Ovary (tissue), 9 donors: Measurements from ENCODE around the gene RAET1E. TPM values are rescaled to one million over a fixed set of nuclear protein-coding genes. Genes with fewer than 3 reads are reported as not detected.
A peak's percentile ranks its signal among the peaks of the same experiment; 100 is the strongest.
"Not testable (repeated sequence)": the region's sequence is repeated elsewhere in the genome, so short reads cannot be mapped to it uniquely, and the experiment has no call there.

Experiments
- DNase-seq, 5 donors: peaks; one replicate each; pipeline ENCODE4 v3.0.0-alpha.2; 2019 to 2020
- H3K27ac ChIP-seq, 2 donors: fragments of 200-600 bp; one replicate each; pipeline versions ENCODE4 v1.5.1 to v1.8.0; 2019 to 2022
- H3K27me3 ChIP-seq: fragments of 200-600 bp; one replicate; pipeline ENCODE4 v1.8.0; 2022
- H3K36me3 ChIP-seq: fragments of 200-600 bp; sonication (generic); one replicate; pipeline ENCODE4 v1.5.1; 2019
- H3K4me1 ChIP-seq: one replicate; pipeline ENCODE4 v1.8.1; 2013; ENCODE audit warnings: mild to moderate bottlenecking, moderate library complexity; ENCODE audit not compliant: insufficient read depth
- H3K4me3 ChIP-seq: fragments of 200-600 bp; sonication (generic); one replicate; pipeline ENCODE4 v1.5.1; 2017
- H3K9me3 ChIP-seq, 2 donors: fragments of 200-600 bp in 1 of 2; sonication (generic) in 1 of 2; one replicate each; pipeline versions ENCODE4 v1.5.1 to v1.8.1; 2013 to 2019; ENCODE audit warnings: mild to moderate bottlenecking in 1 of 2, moderate library complexity in 1 of 2
- EP300 ChIP-seq: sonication (generic); formaldehyde crosslinking; IDR thresholded peaks from one replicate; pipeline ENCODE4 v1.6.1; 2017; ENCODE audit warnings: antibody characterized with exemption
- POLR2A ChIP-seq: fragments of 450-650 bp; IDR thresholded peaks from one replicate; pipeline ENCODE4 v1.6.1; 2017; ENCODE audit warnings: antibody characterized with exemption, mild to moderate bottlenecking, moderate library complexity
- WGBS, 3 donors: extraction: QIAGEN DNeasy Blood & Tissue Kit in 1 of 3; methylation state at CpG; one replicate each; pipeline versions ENCODE4 v1.1.5 to v1.1.7; 2013 to 2017; 5-methylcytosine and 5-hydroxymethylcytosine counted together
- intact Hi-C, 4 donors: fragments of 100-400 bp; cut with DNase I; formaldehyde crosslinking; loops; one replicate each; pipeline versions ENCODE4 v1.11.0 to v1.15.1; 2022 to 2023
- polyA plus RNA-seq, 2 donors: library from polyadenylated mRNA; stranded (reverse); fragments of 200-250 nt in 1 of 2; fragments of 350-450 nt in 1 of 2; fragmentation: Illumina TruSeq in 1 of 2; extraction: RNeasy Lipid Tissue Mini Kit (QIAGEN cat#74804) in 1 of 2; gene quantifications; one replicate each; pipeline ENCODE4 v1.2.3, GENCODE V29; 2013 to 2014
- total RNA-seq, 7 donors: library from RNA; depleted of rRNA in 2 of 7; stranded (reverse); fragments of >200 nt in 2 of 7; fragmentation: NEBNext Ultra II Directional in 3 of 7; extraction: Animal tissue kit (Norgen Biotek cat#: 25700) in 3 of 7; gene quantifications; one replicate each; pipeline versions ENCODE4 v1.1.0 to v1.2.4, GENCODE V29; 2016 to 2023
- TF ChIP-seq, protein P1 (sequence below), 3 donors: fragments of 450-650 bp in 2 of 3; fragments of 200-600 bp in 1 of 3; IDR thresholded peaks; one replicate each; pipeline versions ENCODE4 v1.5.1 to v1.8.0; 2016 to 2022; ENCODE audit warnings: antibody characterized with exemption in 3 of 3, mild to moderate bottlenecking in 1 of 3
- donor health status: DM: no; HTN: no; CAD: no; lungs with moderate emphysema.
- donor health status: DM: no; HTN: no; CAD: no.
- donor health status: Bipolar disorder and iron deficiency.
- donor health status: DM: yes; HTN: yes; CAD: no.
- donor health status: DM: no; HTN: no; CAD: no.
- donor health status: DM: yes; HTN: yes; CAD: no.

Gene RAET1E
- total and polyA plus RNA-seq, 9 donors: 0.11 to 0.69 (median 0.22) TPM; not detected in 3

DNA sequence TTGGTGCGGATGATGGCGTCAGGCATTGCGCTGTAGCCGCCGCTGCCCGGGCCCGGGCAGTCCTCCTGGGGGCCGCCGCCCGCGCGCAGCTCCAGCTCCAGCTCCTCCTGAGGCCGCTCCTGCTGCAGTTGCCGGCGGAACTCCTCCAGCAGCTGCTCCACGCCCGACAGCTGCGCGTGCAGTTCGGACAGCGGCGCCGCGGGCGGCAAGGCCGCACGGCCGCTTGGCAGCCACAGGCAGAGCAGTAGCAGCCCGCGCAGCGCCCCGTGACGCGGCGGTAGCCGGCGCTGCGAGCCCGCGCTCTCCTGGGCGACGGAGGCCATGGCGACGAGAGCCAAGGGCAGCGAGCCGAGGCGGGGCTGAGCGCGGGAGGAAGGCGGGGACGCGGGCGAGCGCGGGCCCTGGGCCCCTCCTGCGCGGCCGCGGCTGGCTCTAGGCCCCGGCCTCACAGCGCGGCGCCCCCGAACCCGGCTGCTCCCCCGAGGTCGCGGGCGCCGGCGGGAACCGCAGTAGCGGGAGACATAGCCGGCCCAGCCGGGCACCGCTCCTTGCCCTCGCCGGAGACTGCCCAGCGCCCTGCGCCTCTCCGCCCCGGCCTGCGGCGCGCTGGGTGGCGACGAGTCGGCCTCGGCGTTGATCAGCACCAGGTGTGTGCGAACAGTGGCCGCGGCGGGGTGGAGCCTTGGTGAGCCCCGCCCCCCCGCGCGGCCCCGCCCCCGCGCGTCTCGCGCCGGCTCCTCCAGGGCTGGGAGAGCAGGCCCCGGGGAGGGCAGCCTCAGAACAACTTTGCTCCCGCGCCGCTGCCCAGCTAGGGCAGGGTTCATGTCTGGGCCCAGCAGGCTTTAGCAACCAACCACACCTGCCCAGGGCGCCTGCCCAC lies 34.0 kb downstream of the RAET1E start, which contains the start of gene LRP11:
TSS of gene LRP11 (minus strand) at position 662 of the 880 bp plus-strand sequence. CDS start at position 323, 339 bp downstream.
- Histone ChIP-seq H3K4me3 (peak within 1 kb of the TSS; percentile 56), H3K27ac (peak within 1 kb of the TSS; percentile 82), H3K27me3 (no peaks in the 10 kb centered on the region), H3K9me3 (no peaks in the 10 kb centered on the region), H3K4me1 (peaks cover 6% of the 10 kb centered on the region), H3K36me3 (no peaks in the 10 kb centered on the region)
- 0% methylated on average over 35 to 110 of the region's 110 CpGs for WGBS, 3 donors
- intact Hi-C loops: loop anchor here in 1 of 4 donors (10.0 kb wide), 1 partner anchor 61 kb away; the partner anchor contains the start of gene RAET1G
- DNase-seq: peak; percentile 88 to 92 (median 90)
- TF ChIP-seq POLR2A (peak; percentile 68), EP300 (no peak)
- TF ChIP-seq, protein P1, sequence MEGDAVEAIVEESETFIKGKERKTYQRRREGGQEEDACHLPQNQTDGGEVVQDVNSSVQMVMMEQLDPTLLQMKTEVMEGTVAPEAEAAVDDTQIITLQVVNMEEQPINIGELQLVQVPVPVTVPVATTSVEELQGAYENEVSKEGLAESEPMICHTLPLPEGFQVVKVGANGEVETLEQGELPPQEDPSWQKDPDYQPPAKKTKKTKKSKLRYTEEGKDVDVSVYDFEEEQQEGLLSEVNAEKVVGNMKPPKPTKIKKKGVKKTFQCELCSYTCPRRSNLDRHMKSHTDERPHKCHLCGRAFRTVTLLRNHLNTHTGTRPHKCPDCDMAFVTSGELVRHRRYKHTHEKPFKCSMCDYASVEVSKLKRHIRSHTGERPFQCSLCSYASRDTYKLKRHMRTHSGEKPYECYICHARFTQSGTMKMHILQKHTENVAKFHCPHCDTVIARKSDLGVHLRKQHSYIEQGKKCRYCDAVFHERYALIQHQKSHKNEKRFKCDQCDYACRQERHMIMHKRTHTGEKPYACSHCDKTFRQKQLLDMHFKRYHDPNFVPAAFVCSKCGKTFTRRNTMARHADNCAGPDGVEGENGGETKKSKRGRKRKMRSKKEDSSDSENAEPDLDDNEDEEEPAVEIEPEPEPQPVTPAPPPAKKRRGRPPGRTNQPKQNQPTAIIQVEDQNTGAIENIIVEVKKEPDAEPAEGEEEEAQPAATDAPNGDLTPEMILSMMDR (IDR thresholded peaks at IDR 0.05): no peak

DNA sequence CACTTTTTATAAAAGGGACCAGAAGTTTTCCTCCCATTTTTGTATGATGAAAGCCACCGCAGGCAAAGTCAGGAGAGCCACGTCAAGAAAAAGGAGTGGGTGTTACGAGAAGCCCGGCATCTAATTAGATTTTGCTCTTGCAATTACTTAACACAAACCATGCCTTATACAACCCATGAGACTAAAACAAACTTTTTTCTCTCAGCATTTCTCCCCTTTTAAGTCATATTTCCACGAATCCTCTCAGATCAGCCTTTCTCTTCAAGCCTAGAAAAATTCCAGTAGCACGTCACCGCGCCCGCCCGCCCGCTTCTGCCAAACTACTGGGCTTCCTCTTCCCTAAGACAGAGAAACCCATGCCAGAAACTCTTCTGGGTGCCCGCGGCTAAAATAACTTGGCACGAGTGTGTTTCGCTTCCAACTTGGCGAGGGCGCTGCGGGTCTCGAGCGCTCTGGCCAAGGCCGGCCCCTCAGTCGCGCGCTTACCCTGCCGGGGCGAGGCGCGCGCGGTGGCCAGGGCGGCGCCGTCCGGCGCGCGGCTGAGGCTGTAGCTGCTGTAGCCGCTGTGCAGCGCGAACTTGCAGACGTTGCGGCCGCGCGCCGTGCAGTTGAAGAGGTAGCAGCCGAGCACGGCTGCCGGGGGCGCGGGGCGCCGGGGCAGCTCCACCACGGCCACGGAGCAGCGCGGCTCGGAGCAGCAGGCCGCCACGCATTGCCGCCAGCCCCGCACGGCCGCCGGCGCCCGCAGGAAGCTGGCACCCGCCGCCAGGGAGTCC lies 34.8 kb downstream of the RAET1E start:
- peak overlapping the region; percentile 82 for H3K27ac ChIP-seq
- no peaks in the 10 kb centered on the region for H3K36me3 ChIP-seq
- TF ChIP-seq POLR2A (no peak), EP300 (no peak)
- TF ChIP-seq, protein P1 (IDR thresholded peaks at IDR 0.05): no peak
- WGBS, 3 donors: 1% methylated on average over 18 to 69 of the region's 69 CpGs
- intact Hi-C loops: loop anchor here in 1 of 4 donors (10.0 kb wide), 1 partner anchor 62 kb away; the partner anchor contains the start of gene RAET1G
- H3K4me3 ChIP-seq: peak overlapping the region; percentile 56
- H3K9me3 ChIP-seq: no peaks in the 10 kb centered on the region
- H3K4me1 ChIP-seq: peaks cover 6% of the 10 kb centered on the region
- no peaks in the 10 kb centered on the region for H3K27me3 ChIP-seq
- DNase-seq: peak; percentile 37 to 75 (median 55)

DNA sequence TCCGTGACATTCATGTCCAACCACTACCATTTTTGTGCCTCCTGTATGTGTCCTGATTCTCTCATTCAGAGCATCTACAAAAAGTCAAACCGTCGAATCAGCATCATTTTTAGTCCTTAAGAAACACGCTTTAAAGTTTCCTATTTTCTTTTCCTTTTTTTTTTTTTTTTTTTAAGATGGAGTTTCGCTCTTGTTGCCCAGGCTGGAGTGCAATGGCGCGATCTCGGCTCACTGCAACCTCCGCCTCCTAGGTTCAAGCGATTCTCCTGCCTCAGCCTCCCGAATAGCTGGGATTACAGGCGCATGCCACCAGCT lies 35.5 kb downstream of the RAET1E start:
- DNase-seq, H3K4me1 ChIP-seq, H3K27me3 ChIP-seq, H3K9me3 ChIP-seq, H3K27ac ChIP-seq, H3K36me3 ChIP-seq: not testable (repeated sequence)
- WGBS, 3 donors: 79 to 94% (median 91%) methylated on average over 11 to 12 of the region's 12 CpGs
- H3K4me3 ChIP-seq: peak overlapping the region; percentile 56
- intact Hi-C loops: loop anchor here in 1 of 4 donors (10.0 kb wide), 1 partner anchor 62 kb away; the partner anchor contains the start of gene RAET1G

DNA sequence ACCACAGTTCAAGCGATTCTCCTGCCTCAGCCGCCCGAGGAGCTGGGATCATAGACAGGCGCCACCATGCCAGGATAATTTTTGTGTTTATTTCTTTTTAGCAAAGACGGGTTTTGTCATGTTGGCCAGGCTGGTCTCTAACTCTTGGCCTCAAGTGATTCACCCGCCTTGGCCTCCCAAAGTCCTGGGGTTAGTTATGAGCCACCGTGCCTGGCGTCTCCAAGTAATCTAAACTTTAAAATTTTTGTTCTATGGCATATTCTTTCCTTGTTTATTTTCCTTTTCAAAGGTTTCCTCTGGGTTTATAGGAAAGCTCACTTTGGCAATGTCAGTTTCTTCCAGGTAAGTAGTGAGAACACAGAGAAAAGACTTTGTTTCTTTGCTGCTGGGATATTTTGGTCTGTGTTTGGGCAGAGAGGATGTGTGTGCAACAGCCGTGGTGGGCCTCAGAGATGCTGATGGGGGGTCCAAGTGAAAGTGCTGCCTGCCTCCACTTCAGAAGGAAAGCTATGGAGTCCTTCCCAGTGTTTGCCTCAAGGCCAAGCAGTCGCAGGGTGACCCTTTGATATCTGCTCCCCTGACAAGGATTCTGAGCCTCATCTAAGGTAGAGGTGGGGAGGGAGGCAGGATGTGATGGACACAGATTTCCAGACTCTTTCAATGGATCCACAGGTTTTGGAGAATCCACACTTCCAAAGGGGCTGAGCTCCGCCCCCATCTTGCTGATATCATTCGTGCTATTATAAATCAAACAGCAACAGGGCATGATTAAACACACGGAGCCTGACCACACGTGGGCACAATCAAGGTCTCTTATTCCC lies 36.1 kb downstream of the RAET1E start:
- Histone ChIP-seq H3K27ac (no peak overlapping the region), H3K9me3 (no peaks in the 10 kb centered on the region), H3K27me3 (no peaks in the 10 kb centered on the region), H3K4me3 (no peak overlapping the region), H3K4me1 (peaks cover 6% of the 10 kb centered on the region), H3K36me3 (no peaks in the 10 kb centered on the region)
- 77 to 83% (median 82%) methylated on average over 14 of the region's 14 CpGs for WGBS, 3 donors
- TF ChIP-seq POLR2A (no peak), EP300 (no peak)
- TF ChIP-seq, protein P1 (IDR thresholded peaks at IDR 0.05): no peak
- intact Hi-C loops: loop anchor here in 1 of 4 donors (10.0 kb wide), 1 partner anchor 63 kb away; the partner anchor contains the start of gene RAET1G
- DNase-seq: no peak
